DMS153 treated with DMSO at 0.1 percent for 48 hours (cell line): Measurements from ENCODE around the gene GSTM4.

Experiments
- DNase-seq: peaks from one replicate; lab custom pipeline; 2025; ENCODE audit not compliant: unreplicated experiment; lab: John Stamatoyannopoulos, UW

The GSTM4 gene

GRCh38 chr1:109624201-109625010, 31.5 kb upstream of the GSTM4 start:
- DNase-seq, result no peak

DNA sequence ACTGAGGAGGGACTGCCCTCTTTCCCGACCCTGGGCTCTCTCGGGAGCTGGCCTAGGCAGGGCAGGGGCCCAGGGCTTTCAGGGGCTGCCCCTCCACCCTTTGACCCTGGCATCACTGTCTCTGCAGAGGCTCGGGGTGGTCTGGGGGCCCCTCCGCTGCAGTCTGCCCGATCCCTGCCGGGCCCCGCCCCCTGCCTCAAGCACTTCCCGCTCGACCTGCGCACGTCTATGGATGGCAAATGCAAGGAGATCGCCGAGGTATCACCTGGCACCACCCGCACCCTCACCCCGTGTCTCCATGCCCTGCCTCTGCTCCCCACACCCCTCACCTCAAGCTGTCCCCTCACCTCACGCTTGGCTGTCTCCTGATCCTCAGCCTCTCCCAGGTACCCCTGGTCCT, 30.7 kb upstream of the GSTM4 start:
- DNase-seq, result no peak

GRCh38 chr1:109625601-109626560, 30.0 kb upstream of the GSTM4 start:
- no peak for DNase-seq

DNA sequence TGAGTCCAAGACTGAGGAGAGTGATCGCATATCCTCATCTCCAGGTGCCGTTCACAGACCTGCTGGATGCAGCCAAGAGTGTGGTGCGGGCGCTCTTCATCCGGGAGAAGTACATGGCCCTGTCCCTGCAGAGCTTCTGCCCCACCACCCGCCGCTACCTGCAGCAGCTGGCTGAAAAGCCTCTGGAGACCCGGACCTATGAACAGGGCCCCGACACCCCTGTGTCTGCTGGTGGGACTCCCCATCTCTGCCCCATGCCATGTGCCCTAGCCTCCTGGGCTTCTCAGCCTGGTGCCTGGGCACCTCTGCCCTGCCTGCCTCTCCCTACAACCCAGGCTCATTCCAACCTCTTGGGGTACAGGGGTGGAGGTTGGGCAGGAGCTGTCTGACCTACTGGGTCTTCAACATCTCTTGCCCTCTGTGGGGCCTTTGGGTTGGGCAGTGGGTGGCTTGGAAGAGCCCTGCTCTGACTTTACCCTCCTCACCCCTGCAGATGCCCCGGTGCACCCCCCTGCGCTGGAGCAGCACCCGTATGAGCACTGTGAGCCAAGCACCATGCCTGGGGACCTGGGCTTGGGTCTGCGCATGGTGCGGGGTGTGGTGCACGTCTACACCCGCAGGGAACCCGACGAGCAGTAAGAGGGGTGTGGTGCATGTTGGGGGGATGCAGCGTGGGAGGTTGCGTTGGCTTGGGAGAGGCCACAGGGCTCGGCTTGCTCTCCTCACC, 29.1 kb upstream of the GSTM4 start:
- DNase-seq, result no peak

DNA sequence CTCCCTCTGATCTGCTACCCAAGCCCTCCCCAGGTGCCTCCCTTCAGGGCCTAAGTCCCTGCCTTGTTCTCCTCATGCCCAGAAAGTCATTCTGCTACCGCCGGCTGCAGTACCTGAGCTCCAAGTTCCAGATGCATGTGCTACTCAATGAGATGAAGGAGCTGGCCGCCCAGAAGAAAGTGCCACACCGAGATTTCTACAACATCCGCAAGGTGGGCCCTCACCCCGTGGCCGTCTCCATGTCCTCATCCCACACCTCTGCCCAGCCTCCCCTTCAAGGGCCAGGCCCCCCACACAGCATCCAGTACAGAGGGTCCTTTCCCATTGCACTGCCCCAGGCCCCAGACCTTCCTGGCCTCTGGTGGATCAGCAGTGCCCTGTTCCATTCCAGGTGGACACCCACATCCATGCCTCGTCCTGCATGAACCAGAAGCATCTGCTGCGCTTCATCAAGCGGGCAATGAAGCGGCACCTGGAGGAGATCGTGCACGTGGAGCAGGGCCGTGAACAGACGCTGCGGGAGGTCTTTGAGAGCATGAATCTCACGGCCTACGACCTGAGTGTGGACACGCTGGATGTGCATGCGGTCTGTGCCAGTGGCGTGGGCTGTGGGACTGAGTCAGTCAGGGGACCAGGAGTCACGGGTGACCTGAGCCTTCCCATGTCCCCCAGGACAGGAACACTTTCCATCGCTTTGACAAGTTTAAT, 28.1 kb upstream of the GSTM4 start:
- DNase-seq, result no peak

DNA sequence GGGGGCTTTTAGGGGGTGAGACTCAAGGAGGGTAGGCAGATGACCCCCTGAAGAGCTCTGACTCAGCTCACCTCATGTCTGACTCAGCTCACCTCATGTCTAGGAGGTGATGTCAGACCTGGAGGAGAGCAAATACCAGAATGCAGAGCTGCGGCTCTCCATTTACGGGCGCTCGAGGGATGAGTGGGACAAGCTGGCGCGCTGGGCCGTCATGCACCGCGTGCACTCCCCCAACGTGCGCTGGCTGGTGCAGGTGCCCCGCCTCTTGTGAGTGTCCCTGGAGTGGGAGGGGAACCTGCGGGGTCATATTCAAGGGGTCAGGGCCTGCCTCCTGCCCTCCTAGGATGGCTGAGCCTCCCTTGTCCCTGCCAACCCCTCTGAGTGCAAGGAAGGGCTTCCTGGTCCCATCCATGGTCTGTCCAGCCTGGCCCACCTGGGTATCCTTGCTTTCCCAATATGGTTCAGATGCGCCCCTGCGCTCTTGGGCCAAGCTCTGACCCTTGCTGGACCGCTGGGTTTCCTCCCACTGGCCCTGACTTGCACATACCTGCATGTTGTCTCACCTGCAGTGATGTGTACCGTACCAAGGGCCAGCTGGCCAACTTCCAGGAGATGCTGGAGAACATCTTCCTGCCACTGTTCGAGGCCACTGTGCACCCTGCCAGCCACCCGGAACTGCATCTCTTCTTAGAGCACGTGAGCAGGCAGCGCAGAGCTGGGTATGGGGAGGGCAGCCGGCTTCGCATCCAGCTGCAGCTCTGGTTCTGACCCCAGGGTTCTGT, 27.2 kb upstream of the GSTM4 start:
- no peak for DNase-seq

GRCh38 chr1:109629372-109630030, 26.4 kb upstream of the GSTM4 start:
- DNase-seq, result no peak

DNA sequence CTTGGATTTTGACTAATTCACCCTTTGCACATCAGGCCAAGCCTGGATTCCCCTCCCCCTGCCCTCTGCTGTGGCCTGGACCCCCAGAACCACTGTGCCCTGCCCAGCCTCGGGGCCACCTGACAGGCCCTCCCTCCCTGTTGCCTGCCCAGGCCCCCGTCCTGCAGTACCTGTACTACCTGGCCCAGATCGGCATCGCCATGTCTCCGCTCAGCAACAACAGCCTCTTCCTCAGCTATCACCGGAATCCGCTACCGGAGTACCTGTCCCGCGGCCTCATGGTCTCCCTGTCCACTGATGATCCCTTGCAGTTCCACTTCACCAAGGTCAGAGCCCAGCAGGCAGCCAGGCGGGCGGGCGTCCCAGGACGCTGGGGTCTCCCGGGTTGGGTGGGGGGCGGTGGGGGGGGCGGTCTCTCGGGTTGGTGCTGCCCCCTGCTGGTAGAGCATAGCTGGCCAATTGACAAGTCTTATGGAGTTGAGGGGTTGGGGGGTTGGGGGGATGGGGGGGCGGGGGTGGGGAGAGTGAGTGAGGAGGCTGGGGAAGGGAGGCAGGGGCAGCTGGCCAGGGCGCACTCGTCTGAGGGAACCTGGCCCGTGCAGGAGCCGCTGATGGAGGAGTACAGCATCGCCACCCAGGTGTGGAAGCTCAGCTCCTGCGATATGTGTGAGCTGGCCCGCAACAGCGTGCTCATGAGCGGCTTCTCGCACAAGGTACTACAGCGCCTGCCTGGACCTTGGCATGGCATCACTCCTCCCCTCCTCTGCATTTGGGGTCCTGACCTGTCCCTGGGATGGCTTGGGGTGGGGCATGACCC, 25.6 kb upstream of the GSTM4 start:
- no peak for DNase-seq

DNA sequence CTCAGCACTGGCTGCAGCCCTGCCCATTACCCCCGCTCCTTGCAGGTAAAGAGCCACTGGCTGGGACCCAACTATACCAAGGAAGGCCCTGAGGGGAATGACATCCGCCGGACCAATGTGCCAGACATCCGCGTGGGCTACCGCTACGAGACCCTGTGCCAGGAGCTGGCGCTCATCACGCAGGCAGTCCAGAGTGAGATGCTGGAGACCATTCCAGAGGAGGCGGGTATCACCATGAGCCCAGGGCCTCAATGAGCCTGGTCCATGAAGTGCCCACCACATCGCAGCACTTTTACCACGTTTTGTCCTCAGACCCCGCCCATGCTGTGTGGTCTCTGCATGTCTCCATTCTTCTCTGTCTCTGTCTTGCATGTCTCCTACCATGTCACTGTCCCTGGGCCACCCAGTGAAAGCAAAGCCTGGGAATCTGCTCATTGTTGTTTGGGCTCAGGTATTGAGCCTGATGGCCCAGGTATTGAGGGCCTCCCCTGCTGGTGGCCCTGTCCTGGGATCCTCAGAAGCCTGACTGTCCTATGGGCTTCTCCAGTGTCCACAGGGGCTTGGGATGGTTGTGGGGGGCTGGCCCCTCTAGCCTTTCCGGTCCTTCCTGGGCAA, 24.9 kb upstream of the GSTM4 start:
- DNase-seq, result no peak

GRCh38 chr1:109631513-109632505, 24.1 kb upstream of the GSTM4 start:
- DNase-seq, result no peak

- no peak for DNase-seq
These were observed 23.1 kb upstream of the GSTM4 start for GRCh38 chr1:109632671-109633346.

DNA sequence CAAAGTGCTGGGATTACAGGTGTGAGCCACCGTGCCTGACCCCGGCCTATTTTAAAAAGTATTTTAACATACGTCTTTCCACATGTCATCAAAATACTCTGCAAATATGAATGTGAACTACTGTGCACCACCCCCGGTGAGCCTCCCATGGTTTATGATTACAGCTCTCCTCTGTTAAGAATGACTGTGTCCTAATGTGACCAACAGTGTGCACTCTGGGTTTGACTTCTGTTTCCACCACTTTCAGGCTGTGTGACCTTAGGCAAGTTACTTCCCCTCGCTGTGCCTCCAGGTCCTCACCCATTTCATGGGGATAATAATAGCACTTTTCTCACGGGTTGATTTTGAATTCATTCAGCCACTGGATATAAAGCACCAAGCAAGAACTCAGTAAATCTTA, 21.6 kb upstream of the GSTM4 start:
- DNase-seq, result no peak

DNA sequence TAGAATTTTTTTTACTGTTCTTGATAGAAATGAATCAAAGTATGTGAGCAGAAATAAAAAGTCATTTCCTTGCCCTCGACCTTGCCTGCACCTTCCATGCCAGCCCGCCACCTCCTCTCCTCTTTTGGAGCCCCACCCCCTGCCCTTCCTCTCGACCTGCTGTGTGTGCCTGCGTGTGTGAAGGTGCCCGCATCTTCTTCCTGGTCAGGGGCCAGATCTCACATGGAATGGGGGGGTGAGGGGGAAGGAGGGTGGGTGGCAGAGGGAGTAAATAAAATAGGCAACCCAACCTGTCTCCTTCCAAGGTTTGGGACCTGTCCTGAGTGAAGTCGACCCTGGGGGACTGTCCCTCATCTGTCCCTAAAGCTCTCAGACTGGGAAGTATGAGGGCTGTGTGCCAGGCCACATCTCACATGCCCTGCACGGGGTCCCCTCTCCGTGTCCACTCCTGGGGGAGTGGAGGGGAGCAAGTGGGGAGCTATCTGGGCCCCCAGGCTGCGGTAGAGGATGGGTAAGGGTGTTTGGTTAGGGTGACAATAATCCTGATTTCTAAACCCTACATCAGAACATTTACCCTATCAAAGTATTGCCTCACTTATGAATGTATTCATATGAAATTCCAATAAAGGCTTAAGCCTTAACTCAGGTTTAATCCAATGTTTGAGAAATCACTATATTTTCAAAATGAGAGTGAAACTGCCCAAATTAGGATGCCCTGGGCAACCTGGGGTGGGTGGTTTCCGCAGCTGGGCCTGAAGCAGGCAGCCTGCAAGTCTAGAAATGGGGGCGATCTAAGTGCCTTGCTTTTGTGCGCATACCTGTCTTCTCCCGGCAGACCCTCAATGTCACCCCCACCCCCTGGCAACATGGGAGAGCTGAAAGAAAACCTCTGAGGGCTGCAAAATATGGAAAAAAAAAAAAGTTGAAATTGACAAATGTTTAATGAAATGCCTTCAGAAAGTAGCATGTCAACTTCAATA, 20.8 kb upstream of the GSTM4 start:
- DNase-seq, result no peak

GRCh38 chr1:109635862-109636200, 20.1 kb upstream of the GSTM4 start:
- no peak for DNase-seq

DNA sequence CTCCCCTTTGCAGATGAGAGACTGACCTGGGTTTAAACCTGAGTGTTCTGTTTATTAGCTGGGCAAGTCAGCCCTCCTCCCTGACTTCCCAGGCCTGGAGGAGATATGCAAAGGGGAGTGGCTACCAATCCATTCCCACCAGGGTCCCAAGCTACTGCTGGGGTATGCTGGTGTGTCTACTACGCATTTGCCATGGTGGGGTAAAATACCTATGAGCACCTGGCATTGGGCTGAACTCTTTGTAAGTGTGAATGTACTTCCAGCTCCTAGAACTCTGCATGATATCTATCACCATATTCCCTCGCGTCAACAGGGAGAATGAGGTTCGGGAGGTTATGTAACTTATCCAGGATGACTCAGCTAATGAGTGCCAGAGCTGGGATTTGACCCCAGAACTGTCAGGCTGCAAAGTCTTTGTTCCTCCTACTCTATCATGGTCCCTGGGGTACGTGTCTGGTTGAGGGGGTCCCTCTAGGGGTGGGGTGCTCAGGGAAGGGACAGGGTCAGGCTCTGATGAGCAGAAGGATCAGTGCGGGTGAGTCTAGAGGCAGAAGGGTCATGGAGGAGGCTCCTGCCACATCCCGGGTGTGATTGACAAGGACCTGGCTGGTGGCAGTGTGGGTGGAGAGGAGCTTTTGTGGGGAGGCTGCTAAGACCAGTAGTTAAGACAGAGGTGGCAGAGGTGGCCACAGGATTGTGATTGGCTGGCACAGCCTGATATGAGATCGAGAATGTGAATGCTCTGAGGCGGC, 19.5 kb upstream of the GSTM4 start:
- no peak for DNase-seq
